ENCODE data around the gene CCL18.
"Not testable (repeated sequence)": the region's sequence is repeated elsewhere in the genome, so short reads cannot be mapped to it uniquely, and the experiment has no call there.

Gene CCL18

GRCh38 chr17:36104701-36105181 is 40.7 kb downstream of the CCL18 start:
- no peak for DNase-seq (ENCODE audit: low read depth)

- DNase-seq (ENCODE audit: low read depth) = no peak
Observed at GRCh38 chr17:36105781-36106492, 41.9 kb downstream of the CCL18 start.

- no peak for DNase-seq (ENCODE audit: low read depth)
Observed at GRCh38 chr17:36106493-36106835, 42.4 kb downstream of the CCL18 start.

GRCh38 chr17:36107660-36108059 is 43.6 kb downstream of the CCL18 start:
- no peak for DNase-seq (ENCODE audit: low read depth)

GRCh38 chr17:36108265-36108664 is 44.2 kb downstream of the CCL18 start:
- not testable (repeated sequence) for DNase-seq (ENCODE audit: low read depth)

GRCh38 chr17:36111068-36111490 is 47.0 kb downstream of the CCL18 start:
- DNase-seq (ENCODE audit: low read depth) = no peak

GRCh38 chr17:36112572-36112971 is 48.5 kb downstream of the CCL18 start:
- DNase-seq (ENCODE audit: low read depth) = no peak

GRCh38 chr17:36113131-36113530 is 49.1 kb downstream of the CCL18 start:
- DNase-seq (ENCODE audit: low read depth) = not testable (repeated sequence)

- DNase-seq (ENCODE audit: low read depth) = not testable (repeated sequence)
Observed at GRCh38 chr17:36114971-36115648, 51.0 kb downstream of the CCL18 start.

GRCh38 chr17:36115649-36115977 is 51.5 kb downstream of the CCL18 start:
- not testable (repeated sequence) for DNase-seq (ENCODE audit: low read depth)

- DNase-seq (ENCODE audit: low read depth) = no peak
Observed at GRCh38 chr17:36117505-36118382, 53.7 kb downstream of the CCL18 start.

GRCh38 chr17:36118477-36119353 is 54.6 kb downstream of the CCL18 start:
- DNase-seq (ENCODE audit: low read depth) = no peak

GRCh38 chr17:36120221-36120620 is 56.1 kb downstream of the CCL18 start:
- DNase-seq (ENCODE audit: low read depth) = no peak

- not testable (repeated sequence) for DNase-seq (ENCODE audit: low read depth)
Observed at GRCh38 chr17:36121099-36121498, 57.0 kb downstream of the CCL18 start.
